ENCODE data around the gene PACS1.

DNA sequence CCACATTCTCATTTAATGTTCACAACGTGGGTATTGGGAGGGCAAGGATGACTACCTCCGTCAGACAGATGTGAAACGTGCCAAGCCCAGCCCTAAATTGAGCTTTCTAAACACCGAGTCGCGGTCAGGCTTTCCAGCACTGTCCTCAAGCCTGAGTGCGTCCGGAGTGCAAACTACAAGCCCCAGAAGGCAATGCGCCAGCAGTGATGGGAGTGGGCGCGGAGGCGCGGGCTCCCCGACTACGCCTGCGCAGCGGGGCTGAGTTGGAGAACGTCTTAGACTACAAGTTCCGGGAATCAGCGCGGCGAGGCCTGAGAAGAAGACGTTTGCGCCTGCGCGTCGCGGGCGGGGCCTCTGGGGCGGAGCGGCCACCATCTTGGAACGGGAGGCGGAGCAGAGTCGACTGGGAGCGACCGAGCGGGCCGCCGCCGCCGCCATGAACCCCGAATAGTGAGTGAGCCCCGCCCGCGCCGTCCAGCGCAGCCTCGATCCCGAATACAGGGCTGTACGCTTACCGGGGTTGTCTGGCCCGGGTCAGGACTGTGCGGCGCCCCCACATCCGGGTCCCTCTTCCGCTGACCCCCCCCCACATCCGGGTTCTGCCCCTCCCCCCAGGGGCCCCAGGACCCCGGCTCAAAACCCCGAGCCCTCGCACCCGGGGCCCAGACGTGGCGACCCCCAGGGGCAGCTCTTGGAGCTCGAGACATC, 198.3 kb downstream of the PACS1 start, which contains the start of gene RAB1B:
- no peak for TF ChIP-seq EZH2 (optimal IDR thresholded peaks at IDR 0.05; ENCODE audit: low read depth, low read length)
- TF ChIP-seq, protein P1, sequence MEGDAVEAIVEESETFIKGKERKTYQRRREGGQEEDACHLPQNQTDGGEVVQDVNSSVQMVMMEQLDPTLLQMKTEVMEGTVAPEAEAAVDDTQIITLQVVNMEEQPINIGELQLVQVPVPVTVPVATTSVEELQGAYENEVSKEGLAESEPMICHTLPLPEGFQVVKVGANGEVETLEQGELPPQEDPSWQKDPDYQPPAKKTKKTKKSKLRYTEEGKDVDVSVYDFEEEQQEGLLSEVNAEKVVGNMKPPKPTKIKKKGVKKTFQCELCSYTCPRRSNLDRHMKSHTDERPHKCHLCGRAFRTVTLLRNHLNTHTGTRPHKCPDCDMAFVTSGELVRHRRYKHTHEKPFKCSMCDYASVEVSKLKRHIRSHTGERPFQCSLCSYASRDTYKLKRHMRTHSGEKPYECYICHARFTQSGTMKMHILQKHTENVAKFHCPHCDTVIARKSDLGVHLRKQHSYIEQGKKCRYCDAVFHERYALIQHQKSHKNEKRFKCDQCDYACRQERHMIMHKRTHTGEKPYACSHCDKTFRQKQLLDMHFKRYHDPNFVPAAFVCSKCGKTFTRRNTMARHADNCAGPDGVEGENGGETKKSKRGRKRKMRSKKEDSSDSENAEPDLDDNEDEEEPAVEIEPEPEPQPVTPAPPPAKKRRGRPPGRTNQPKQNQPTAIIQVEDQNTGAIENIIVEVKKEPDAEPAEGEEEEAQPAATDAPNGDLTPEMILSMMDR (IDR thresholded peaks at IDR 0.05; ENCODE audit: low read length) = no peak

Measured in MM.1S (cell line).